ENCODE results near the gene SLX9.

Gene SLX9

DNA sequence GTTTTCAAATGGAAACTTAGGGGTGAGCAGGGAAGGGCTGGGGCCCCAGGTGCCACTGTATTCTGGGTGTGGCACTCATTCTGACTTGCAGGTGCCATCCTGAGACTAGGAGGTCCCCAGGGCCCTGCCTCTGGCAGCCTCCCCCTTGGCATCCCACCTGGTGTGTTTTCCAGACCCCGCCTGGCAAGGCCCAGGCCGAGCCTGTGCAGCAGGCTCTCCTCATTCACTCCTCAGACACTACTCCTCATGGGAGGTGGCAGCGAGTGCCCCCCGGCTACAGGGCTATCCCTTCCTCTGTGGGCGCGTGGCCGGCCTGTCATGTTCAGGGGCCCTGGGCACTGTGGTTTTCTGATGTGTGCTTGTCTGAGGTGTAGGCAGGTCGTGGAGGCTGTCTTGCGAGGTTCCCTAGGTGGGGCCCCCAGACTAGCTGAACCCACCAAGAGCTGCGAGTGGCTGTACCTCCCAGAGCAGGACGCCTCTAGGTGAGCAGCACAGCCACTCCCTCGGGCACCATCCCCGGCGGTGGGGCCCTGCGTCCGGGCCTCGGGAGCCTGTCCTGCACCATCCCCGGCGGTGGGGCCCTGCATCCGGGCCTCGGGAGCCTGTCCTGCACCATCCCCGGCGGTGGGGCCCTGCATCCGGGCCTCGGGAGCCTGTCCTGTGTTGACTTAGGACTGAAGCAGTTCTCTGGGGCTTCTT, 13.2 kb downstream of the SLX9 start:
- TF ChIP-seq CTCF (IDR thresholded peaks at IDR 0.05) (no peak), ZFX (IDR thresholded peaks at IDR 0.05; ENCODE audit: borderline replicate concordance) (no peak)
- no peak overlapping the region for H3K27ac ChIP-seq

GRCh38 chr21:44953628-44954021, 13.8 kb downstream of the SLX9 start:
- no peak overlapping the region for H3K27ac ChIP-seq
- no peak for TF ChIP-seq ZFX (IDR thresholded peaks at IDR 0.05; ENCODE audit: borderline replicate concordance)
- TF ChIP-seq CTCF (IDR thresholded peaks at IDR 0.05), result no peak

DNA sequence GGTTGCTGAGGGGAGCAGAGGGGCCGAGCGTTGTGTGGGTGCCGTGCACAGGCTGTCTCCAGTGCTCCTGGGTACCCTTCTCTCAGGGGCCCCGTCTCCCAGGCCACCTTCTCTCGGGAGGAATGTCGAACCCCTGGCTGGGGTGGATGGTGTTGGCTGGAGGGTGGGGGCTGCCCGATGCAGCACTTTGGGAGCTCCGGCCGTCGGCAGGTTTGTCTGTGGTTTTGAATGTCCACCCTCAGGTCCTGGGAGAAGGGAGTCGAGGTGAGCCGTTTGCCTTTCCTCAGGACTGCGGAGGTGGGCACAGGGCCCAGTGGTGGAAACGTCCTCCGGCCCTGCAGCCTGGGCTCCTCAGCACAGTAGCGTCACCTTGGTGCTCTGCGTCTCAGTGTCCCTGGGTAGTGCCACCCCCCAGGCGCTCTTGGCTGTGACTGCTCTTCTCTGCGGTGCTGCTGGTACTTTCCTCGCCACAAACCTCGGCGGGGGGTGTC, 14.5 kb downstream of the SLX9 start:
- TF ChIP-seq ZFX (IDR thresholded peaks at IDR 0.05; ENCODE audit: borderline replicate concordance), result no peak
- no peak overlapping the region for H3K27ac ChIP-seq

GRCh38 chr21:44955141-44955797, 15.4 kb downstream of the SLX9 start:
- no peak overlapping the region for H3K27ac ChIP-seq
- TF ChIP-seq CTCF (IDR thresholded peaks at IDR 0.05) (no peak), ZFX (IDR thresholded peaks at IDR 0.05; ENCODE audit: borderline replicate concordance) (no peak)

DNA sequence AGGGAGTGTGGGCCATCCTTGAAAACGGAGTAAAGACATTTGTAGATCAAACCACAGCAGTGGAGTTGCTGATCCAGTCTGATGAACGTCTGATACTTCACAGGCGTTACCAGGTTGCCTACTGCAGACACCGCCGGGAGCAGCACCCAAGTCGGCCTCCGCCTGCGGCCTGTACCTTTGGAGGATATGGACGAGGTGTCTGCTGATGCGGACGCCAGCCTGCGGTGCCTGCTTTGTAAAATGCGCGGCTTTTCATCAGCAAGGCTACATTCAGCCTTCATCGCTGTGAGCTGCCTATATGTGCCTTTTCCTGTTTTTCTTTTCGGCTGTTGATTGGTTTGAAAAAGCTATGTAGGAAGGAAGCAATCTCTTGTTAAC, 16.0 kb downstream of the SLX9 start:
- no peak for TF ChIP-seq ZFX (IDR thresholded peaks at IDR 0.05; ENCODE audit: borderline replicate concordance)
- TF ChIP-seq CTCF (IDR thresholded peaks at IDR 0.05), result no peak
- no peak overlapping the region for H3K27ac ChIP-seq

GRCh38 chr21:44956356-44957046, 16.7 kb downstream of the SLX9 start:
- no peak overlapping the region for H3K27ac ChIP-seq
- no peak for TF ChIP-seq CTCF (IDR thresholded peaks at IDR 0.05)
- no peak for TF ChIP-seq ZFX (IDR thresholded peaks at IDR 0.05; ENCODE audit: borderline replicate concordance)

- TF ChIP-seq CTCF (IDR thresholded peaks at IDR 0.05) (no peak), ZFX (IDR thresholded peaks at IDR 0.05; ENCODE audit: borderline replicate concordance) (no peak)
- H3K27ac ChIP-seq, result no peak overlapping the region
These were observed 17.4 kb downstream of the SLX9 start for GRCh38 chr21:44957047-44957831.
